Erythroblast (primary cell): ENCODE data around the gene WDR73.
"Not testable (repeated sequence)": the region's sequence is repeated elsewhere in the genome, so short reads cannot be mapped to it uniquely, and the experiment has no call there.

ENCODE experiments used
- GATA1 ChIP-seq: IDR thresholded peaks from 2 replicates; pipeline ENCODE4 v1.6.1; 2011; ENCODE audit warnings: low read depth, mild to moderate bottlenecking, control low read depth, low read length, moderate library complexity
- POLR2A ChIP-seq: IDR thresholded peaks from 2 replicates; pipeline ENCODE4 v1.6.1; 2011; ENCODE audit warnings: mild to moderate bottlenecking, low read length

- TF ChIP-seq POLR2A, GATA1: not testable (repeated sequence)
These were observed 12.2 kb downstream of the WDR73 start for GRCh38 chr15:84641871-84642270.
